Measurements from ENCODE around the gene TBC1D22A.

DNA sequence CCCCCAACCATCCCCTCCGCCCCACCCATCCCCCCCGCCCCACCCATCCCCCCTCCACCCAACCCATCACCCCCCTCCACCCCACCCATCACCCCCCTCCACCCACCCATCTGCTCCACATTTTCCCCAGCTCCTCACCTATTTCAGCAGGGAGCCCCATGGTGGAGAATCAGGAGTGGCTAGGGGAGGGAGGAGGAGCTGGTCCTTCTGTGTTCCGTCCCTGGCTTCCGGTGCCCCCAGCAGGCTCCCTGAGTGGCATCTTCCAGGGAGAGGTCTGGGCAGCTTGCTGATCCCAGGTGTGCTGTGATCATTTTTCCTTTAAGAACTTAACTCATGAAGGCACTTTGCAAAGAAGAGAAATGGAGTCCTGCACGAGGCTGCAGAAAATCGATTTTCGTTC is 365.8 kb downstream of the TBC1D22A start:
- TF ChIP-seq ESRRG (CRISPR knock-in tag; IDR thresholded peaks at IDR 0.05) = no peak
- TF ChIP-seq ZNF70 (CRISPR knock-in tag; IDR thresholded peaks at IDR 0.05) = no peak
- no peak for TF ChIP-seq ZFP30 (CRISPR knock-in tag; IDR thresholded peaks at IDR 0.05)
- TF ChIP-seq, protein P1, sequence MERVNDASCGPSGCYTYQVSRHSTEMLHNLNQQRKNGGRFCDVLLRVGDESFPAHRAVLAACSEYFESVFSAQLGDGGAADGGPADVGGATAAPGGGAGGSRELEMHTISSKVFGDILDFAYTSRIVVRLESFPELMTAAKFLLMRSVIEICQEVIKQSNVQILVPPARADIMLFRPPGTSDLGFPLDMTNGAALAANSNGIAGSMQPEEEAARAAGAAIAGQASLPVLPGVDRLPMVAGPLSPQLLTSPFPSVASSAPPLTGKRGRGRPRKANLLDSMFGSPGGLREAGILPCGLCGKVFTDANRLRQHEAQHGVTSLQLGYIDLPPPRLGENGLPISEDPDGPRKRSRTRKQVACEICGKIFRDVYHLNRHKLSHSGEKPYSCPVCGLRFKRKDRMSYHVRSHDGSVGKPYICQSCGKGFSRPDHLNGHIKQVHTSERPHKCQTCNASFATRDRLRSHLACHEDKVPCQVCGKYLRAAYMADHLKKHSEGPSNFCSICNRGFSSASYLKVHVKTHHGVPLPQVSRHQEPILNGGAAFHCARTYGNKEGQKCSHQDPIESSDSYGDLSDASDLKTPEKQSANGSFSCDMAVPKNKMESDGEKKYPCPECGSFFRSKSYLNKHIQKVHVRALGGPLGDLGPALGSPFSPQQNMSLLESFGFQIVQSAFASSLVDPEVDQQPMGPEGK (CRISPR knock-in tag; IDR thresholded peaks at IDR 0.05; ENCODE audit: borderline replicate concordance) = no peak
- TF ChIP-seq ARNTL (CRISPR knock-in tag; IDR thresholded peaks at IDR 0.05; ENCODE audit: borderline replicate concordance, low read depth) = no peak
- no peak for TF ChIP-seq GLIS3 (CRISPR knock-in tag; IDR thresholded peaks at IDR 0.05)
- TF ChIP-seq, protein P2, sequence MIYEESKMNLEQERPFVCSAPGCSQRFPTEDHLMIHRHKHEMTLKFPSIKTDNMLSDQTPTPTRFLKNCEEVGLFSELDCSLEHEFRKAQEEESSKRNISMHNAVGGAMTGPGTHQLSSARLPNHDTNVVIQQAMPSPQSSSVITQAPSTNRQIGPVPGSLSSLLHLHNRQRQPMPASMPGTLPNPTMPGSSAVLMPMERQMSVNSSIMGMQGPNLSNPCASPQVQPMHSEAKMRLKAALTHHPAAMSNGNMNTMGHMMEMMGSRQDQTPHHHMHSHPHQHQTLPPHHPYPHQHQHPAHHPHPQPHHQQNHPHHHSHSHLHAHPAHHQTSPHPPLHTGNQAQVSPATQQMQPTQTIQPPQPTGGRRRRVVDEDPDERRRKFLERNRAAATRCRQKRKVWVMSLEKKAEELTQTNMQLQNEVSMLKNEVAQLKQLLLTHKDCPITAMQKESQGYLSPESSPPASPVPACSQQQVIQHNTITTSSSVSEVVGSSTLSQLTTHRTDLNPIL (CRISPR knock-in tag; IDR thresholded peaks at IDR 0.05; ENCODE audit: low read depth) = no peak
- no peak for TF ChIP-seq TOX (CRISPR knock-in tag; IDR thresholded peaks at IDR 0.05; ENCODE audit: borderline replicate concordance)
- TF ChIP-seq, protein P3, sequence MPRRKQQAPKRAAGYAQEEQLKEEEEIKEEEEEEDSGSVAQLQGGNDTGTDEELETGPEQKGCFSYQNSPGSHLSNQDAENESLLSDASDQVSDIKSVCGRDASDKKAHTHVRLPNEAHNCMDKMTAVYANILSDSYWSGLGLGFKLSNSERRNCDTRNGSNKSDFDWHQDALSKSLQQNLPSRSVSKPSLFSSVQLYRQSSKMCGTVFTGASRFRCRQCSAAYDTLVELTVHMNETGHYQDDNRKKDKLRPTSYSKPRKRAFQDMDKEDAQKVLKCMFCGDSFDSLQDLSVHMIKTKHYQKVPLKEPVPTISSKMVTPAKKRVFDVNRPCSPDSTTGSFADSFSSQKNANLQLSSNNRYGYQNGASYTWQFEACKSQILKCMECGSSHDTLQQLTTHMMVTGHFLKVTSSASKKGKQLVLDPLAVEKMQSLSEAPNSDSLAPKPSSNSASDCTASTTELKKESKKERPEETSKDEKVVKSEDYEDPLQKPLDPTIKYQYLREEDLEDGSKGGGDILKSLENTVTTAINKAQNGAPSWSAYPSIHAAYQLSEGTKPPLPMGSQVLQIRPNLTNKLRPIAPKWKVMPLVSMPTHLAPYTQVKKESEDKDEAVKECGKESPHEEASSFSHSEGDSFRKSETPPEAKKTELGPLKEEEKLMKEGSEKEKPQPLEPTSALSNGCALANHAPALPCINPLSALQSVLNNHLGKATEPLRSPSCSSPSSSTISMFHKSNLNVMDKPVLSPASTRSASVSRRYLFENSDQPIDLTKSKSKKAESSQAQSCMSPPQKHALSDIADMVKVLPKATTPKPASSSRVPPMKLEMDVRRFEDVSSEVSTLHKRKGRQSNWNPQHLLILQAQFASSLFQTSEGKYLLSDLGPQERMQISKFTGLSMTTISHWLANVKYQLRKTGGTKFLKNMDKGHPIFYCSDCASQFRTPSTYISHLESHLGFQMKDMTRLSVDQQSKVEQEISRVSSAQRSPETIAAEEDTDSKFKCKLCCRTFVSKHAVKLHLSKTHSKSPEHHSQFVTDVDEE (CRISPR knock-in tag; IDR thresholded peaks at IDR 0.05) = no peak
- no peak for TF ChIP-seq BACH2 (CRISPR knock-in tag; IDR thresholded peaks at IDR 0.05; ENCODE audit: borderline replicate concordance)
- TF ChIP-seq, protein P4, sequence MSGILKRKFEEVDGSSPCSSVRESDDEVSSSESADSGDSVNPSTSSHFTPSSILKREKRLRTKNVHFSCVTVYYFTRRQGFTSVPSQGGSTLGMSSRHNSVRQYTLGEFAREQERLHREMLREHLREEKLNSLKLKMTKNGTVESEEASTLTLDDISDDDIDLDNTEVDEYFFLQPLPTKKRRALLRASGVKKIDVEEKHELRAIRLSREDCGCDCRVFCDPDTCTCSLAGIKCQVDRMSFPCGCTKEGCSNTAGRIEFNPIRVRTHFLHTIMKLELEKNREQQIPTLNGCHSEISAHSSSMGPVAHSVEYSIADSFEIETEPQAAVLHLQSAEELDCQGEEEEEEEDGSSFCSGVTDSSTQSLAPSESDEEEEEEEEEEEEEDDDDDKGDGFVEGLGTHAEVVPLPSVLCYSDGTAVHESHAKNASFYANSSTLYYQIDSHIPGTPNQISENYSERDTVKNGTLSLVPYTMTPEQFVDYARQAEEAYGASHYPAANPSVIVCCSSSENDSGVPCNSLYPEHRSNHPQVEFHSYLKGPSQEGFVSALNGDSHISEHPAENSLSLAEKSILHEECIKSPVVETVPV (CRISPR knock-in tag; IDR thresholded peaks at IDR 0.05) = no peak
- no peak for TF ChIP-seq RARB (CRISPR knock-in tag; IDR thresholded peaks at IDR 0.05)
- TF ChIP-seq ZFP3 (CRISPR knock-in tag; IDR thresholded peaks at IDR 0.05) = no peak
- no peak for TF ChIP-seq PPARA (CRISPR knock-in tag; IDR thresholded peaks at IDR 0.05; ENCODE audit: borderline replicate concordance)
